ENCODE measurements around the gene ABCA2. TPM values are rescaled to one million over a fixed set of nuclear protein-coding genes. Genes with fewer than 3 reads are reported as not detected.

ABCA2 gene
- total and polyA plus RNA-seq, 4 donors, result 2.9 to 15.2 (median 12.3) TPM

GRCh38 chr9:137042751-137043727, 15.0 kb upstream of the ABCA2 start (continued):
- no peak for TF ChIP-seq RXRA (IDR thresholded peaks at IDR 0.05)
- TF ChIP-seq ZBTB33 (IDR thresholded peaks at IDR 0.05), result no peak
- TF ChIP-seq EGR1 (IDR thresholded peaks at IDR 0.05; ENCODE audit: low read depth in 2 of 2), result no peak
- TF ChIP-seq RAD21 (IDR thresholded peaks at IDR 0.05), result no peak
- TF ChIP-seq NR2F2 (IDR thresholded peaks at IDR 0.05), result no peak

GRCh38 chr9:137041124-137041523, 13.1 kb upstream of the ABCA2 start:
- no peak overlapping the region for H3K4me3 ChIP-seq (ENCODE audit: low read depth in 1 of 3, low read length in 3 of 3)
- no peaks in the 10 kb centered on the region for H3K36me3 ChIP-seq (ENCODE audit: control insufficient read depth in 4 of 4, insufficient read depth in 3 of 4, low read depth in 1 of 4, low read length in 3 of 4)
- H3K9ac ChIP-seq (ENCODE audit: low read depth in 1 of 2, low read length in 2 of 2), result no peak overlapping the region
- H3K9me3 ChIP-seq (ENCODE audit: control insufficient read depth in 4 of 4, low read length in 3 of 4), result no peaks in the 10 kb centered on the region
- no peak overlapping the region for H3K27ac ChIP-seq (ENCODE audit: low read depth in 1 of 2, low read length in 2 of 2)
- peaks cover 0 to 15% (median 4%) of the 10 kb centered on the region in 4 donors for H3K27me3 ChIP-seq (ENCODE audit: control insufficient read depth in 4 of 4, insufficient read depth in 4 of 4, low read length in 3 of 4)
- no peak for DNase-seq (ENCODE audit: low spot score)
- H3K4me1 ChIP-seq (ENCODE audit: control insufficient read depth in 4 of 4, insufficient read depth in 4 of 4, low read length in 3 of 4), result peaks cover 0 to 21% (median 2%) of the 10 kb centered on the region in 4 donors
- no peak for TF ChIP-seq TAF1 (conservative IDR thresholded peaks at IDR 0.05)
- TF ChIP-seq GABPA (IDR thresholded peaks at IDR 0.05 in 1 of 2, conservative IDR thresholded peaks at IDR 0.05 in 1 of 2), result no peak
- no peak for TF ChIP-seq JUND (IDR thresholded peaks at IDR 0.05)
- TF ChIP-seq RAD21 (IDR thresholded peaks at IDR 0.05), result no peak
- TF ChIP-seq FOXA1 (IDR thresholded peaks at IDR 0.05), result no peak
- TF ChIP-seq FOXA2 (IDR thresholded peaks at IDR 0.05), result no peak
- TF ChIP-seq YY1 (IDR thresholded peaks at IDR 0.05), result no peak
- no peak for TF ChIP-seq SP1 (IDR thresholded peaks at IDR 0.05)
- TF ChIP-seq HNF4G (IDR thresholded peaks at IDR 0.05), result no peak
- no peak for TF ChIP-seq ATF3 (IDR thresholded peaks at IDR 0.05)
- 52% methylated on average over 16 of the region's 16 CpGs for WGBS

- Histone ChIP-seq H3K9me3 (ENCODE audit: control insufficient read depth in 4 of 4, low read length in 3 of 4) (no peaks in the 10 kb centered on the region), H3K4me1 (ENCODE audit: control insufficient read depth in 4 of 4, insufficient read depth in 4 of 4, low read length in 3 of 4) (peaks cover 0 to 17% (median under 1%) of the 10 kb centered on the region in 4 donors), H3K27me3 (ENCODE audit: control insufficient read depth in 4 of 4, insufficient read depth in 4 of 4, low read length in 3 of 4) (peaks cover 0 to 11% (median 4%) of the 10 kb centered on the region in 4 donors), H3K36me3 (ENCODE audit: control insufficient read depth in 4 of 4, insufficient read depth in 3 of 4, low read depth in 1 of 4, low read length in 3 of 4) (no peaks in the 10 kb centered on the region), H3K4me3 (ENCODE audit: low read depth in 1 of 3, low read length in 3 of 3) (no peak overlapping the region), H3K27ac (ENCODE audit: low read depth in 1 of 2, low read length in 2 of 2) (no peak overlapping the region), H3K9ac (ENCODE audit: low read depth in 1 of 2, low read length in 2 of 2) (no peak overlapping the region)
- DNase-seq (ENCODE audit: low spot score), result no peak
- WGBS, result 75% methylated on average over 23 of the region's 23 CpGs
- TF ChIP-seq FOXA1 (IDR thresholded peaks at IDR 0.05), result no peak
- no peak for TF ChIP-seq YY1 (IDR thresholded peaks at IDR 0.05)
- TF ChIP-seq HNF4G (IDR thresholded peaks at IDR 0.05), result no peak
- no peak for TF ChIP-seq SP1 (IDR thresholded peaks at IDR 0.05)
- no peak for TF ChIP-seq NR2F2 (IDR thresholded peaks at IDR 0.05)
- TF ChIP-seq EGR1 (IDR thresholded peaks at IDR 0.05; ENCODE audit: low read depth in 2 of 2), result no peak
- no peak for TF ChIP-seq JUND (IDR thresholded peaks at IDR 0.05)
- no peak for TF ChIP-seq GABPA (IDR thresholded peaks at IDR 0.05 in 1 of 2, conservative IDR thresholded peaks at IDR 0.05 in 1 of 2)
- TF ChIP-seq MAX (IDR thresholded peaks at IDR 0.05), result no peak
- no peak for TF ChIP-seq ATF3 (IDR thresholded peaks at IDR 0.05)
- no peak for TF ChIP-seq CTCF (IDR thresholded peaks at IDR 0.05; ENCODE audit: low read depth, low read length, missing input control)
- no peak for TF ChIP-seq ZBTB33 (IDR thresholded peaks at IDR 0.05)
- no peak for TF ChIP-seq FOXA2 (IDR thresholded peaks at IDR 0.05)
- no peak for TF ChIP-seq RXRA (IDR thresholded peaks at IDR 0.05)
- no peak for TF ChIP-seq TAF1 (conservative IDR thresholded peaks at IDR 0.05)
- no peak for TF ChIP-seq HNF4A (conservative IDR thresholded peaks at IDR 0.05)
- no peak for TF ChIP-seq RAD21 (IDR thresholded peaks at IDR 0.05)
These were observed 12.5 kb upstream of the ABCA2 start for GRCh38 chr9:137040568-137040967.

Measured in liver (tissue), 9 donors.